HepG2 (cell line): ENCODE data around the gene PSKH1. TPM values are rescaled to one million over a fixed set of nuclear protein-coding genes. Genes with fewer than 3 reads are reported as not detected.

ENCODE experiments used
- AGO2 ChIP-seq: fragments of 200-400 bp; formaldehyde crosslinking; optimal IDR thresholded peaks from 2 replicates; pipeline ENCODE3; 2017; ENCODE audit warnings: mild to moderate bottlenecking, low read depth, low read length, moderate library complexity
- ASH2L ChIP-seq: fragments of 300-600, 200-600 bp; sonication (generic); IDR thresholded peaks from 2 replicates; pipeline ENCODE4 v1.7.0; 2017; ENCODE audit warnings: low read depth, mild to moderate bottlenecking, moderate library complexity, mixed read lengths, low read length; ENCODE audit not compliant: insufficient read length
- BHLHE40 ChIP-seq: IDR thresholded peaks from 2 replicates; pipeline ENCODE4 v1.6.1; 2011; ENCODE audit warnings: low read length, improper control_type of control experiment
- BORCS8-MEF2B ChIP-seq: sonication (generic); formaldehyde crosslinking; IDR thresholded peaks from 2 replicates; pipeline ENCODE4 v1.8.0; 2022; ENCODE audit warnings: mild to moderate bottlenecking, missing genetic modification reagents
- CCDC6 ChIP-seq: sonication (generic); formaldehyde crosslinking; IDR thresholded peaks from 2 replicates; pipeline ENCODE4 v1.8.1; 2022; ENCODE audit warnings: mild to moderate bottlenecking, missing genetic modification reagents, moderate library complexity
- HNRNPLL ChIP-seq: fragments of 200-400 bp; formaldehyde crosslinking; IDR thresholded peaks from 2 replicates; pipeline ENCODE4 v1.6.1; 2017; ENCODE audit warnings: mild to moderate bottlenecking, low read depth, low read length; ENCODE audit not compliant: poor library complexity, severe bottlenecking
- KDM1A ChIP-seq: IDR thresholded peaks from 2 replicates; pipeline ENCODE4 v1.6.1; 2016; ENCODE audit warnings: missing compliant biosample characterization
- MXD4 ChIP-seq: IDR thresholded peaks from 2 replicates; pipeline ENCODE4 v1.6.1; 2016; ENCODE audit warnings: mild to moderate bottlenecking, missing biosample characterization, missing genetic modification reagents
- NPAS2 ChIP-seq: sonication (generic); formaldehyde crosslinking; IDR thresholded peaks from 2 replicates; pipeline ENCODE4 v1.8.0; 2022; ENCODE audit warnings: mild to moderate bottlenecking, missing genetic modification reagents, borderline replicate concordance
- RBM39 ChIP-seq: fragments of 200-400 bp; formaldehyde crosslinking; IDR thresholded peaks from one replicate; pipeline ENCODE4 v1.6.1; 2018; ENCODE audit warnings: antibody characterized with exemption, mild to moderate bottlenecking, low read depth, low read length; ENCODE audit not compliant: poor library complexity, severe bottlenecking
- SOX5 ChIP-seq: IDR thresholded peaks from 2 replicates; pipeline ENCODE4 v1.6.1; 2016; ENCODE audit warnings: borderline replicate concordance
- TFAP4 ChIP-seq: sonication (generic); IDR thresholded peaks from 2 replicates; pipeline ENCODE4 v1.6.1; 2016; ENCODE audit warnings: low read depth, borderline replicate concordance
- THYN1 ChIP-seq: sonication (generic); formaldehyde crosslinking; IDR thresholded peaks from 2 replicates; pipeline ENCODE4 v1.8.1; 2023; ENCODE audit warnings: low read depth, mild to moderate bottlenecking, moderate library complexity, missing genetic modification reagents, borderline replicate concordance
- YEATS4 ChIP-seq: sonication (generic); formaldehyde crosslinking; IDR thresholded peaks from 2 replicates; pipeline ENCODE4 v1.4.0; 2020; ENCODE audit warnings: missing genetic modification reagents, borderline replicate concordance
- ZNF230 ChIP-seq: sonication (generic); formaldehyde crosslinking; IDR thresholded peaks from 2 replicates; pipeline ENCODE4 v1.4.0; 2020; ENCODE audit warnings: mild to moderate bottlenecking, missing genetic modification reagents
- ZNF30 ChIP-seq: sonication (generic); formaldehyde crosslinking; IDR thresholded peaks from 2 replicates; pipeline ENCODE4 v1.5.0; 2020; ENCODE audit warnings: mild to moderate bottlenecking, missing genetic modification reagents
- ZNF563 ChIP-seq: sonication (generic); formaldehyde crosslinking; IDR thresholded peaks from 2 replicates; pipeline ENCODE4 v1.8.0; 2022; ENCODE audit warnings: mild to moderate bottlenecking, moderate library complexity, missing genetic modification reagents
- ZNF775 ChIP-seq: sonication (generic); formaldehyde crosslinking; IDR thresholded peaks from 2 replicates; pipeline ENCODE4 v1.4.0; 2020; ENCODE audit warnings: missing genetic modification reagents, mild to moderate bottlenecking, moderate library complexity, borderline replicate concordance
- polyA plus RNA-seq, 8 experiments: library from polyadenylated mRNA; depleted of rRNA in 3 of 8; stranded (reverse) in 7 of 8; unstranded in 1 of 8; fragments of >200 nt; fragmentation: Illumina TruSeq in 4 of 8; extraction: Trizol in 4 of 8; gene quantifications; 2 replicates each; pipeline versions ENCODE4 v1.2.1 to v1.2.3, GENCODE V29; 2011 to 2016; ENCODE audit warnings: low read depth in 4 of 8, missing spikeins in 1 of 8, mixed read lengths in 1 of 8; ENCODE audit not compliant: insufficient read depth in 1 of 8
- total RNA-seq, 5 experiments: library from RNA; depleted of rRNA; stranded (reverse); fragments of >200 nt; fragmentation: Illumina TruSeq; extraction: Trizol; gene quantifications; 2 replicates each; pipeline ENCODE4 v1.2.3, GENCODE V29; 2016; ENCODE audit warnings: low read depth in 1 of 5
- TF ChIP-seq, protein P1 (sequence below): sonication (generic); formaldehyde crosslinking; IDR thresholded peaks from 2 replicates; pipeline ENCODE4 v1.4.0; 2020; ENCODE audit warnings: missing genetic modification reagents, borderline replicate concordance
- TF ChIP-seq, protein P2 (sequence below): sonication (generic); formaldehyde crosslinking; IDR thresholded peaks from 2 replicates; pipeline ENCODE4 v1.5.0; 2020; ENCODE audit warnings: mild to moderate bottlenecking, missing genetic modification reagents
- TF ChIP-seq, protein P3 (sequence below): sonication (generic); formaldehyde crosslinking; IDR thresholded peaks from 2 replicates; pipeline ENCODE4 v1.5.0; 2020; ENCODE audit warnings: mild to moderate bottlenecking, missing genetic modification reagents, borderline replicate concordance

Gene PSKH1
- total and polyA plus RNA-seq, 2 of the 13 experiments (the other 11 are each of a cell fraction or from before 2014, with no cell fraction given): 8.4 to 19.1 TPM

- TF ChIP-seq, protein P1, sequence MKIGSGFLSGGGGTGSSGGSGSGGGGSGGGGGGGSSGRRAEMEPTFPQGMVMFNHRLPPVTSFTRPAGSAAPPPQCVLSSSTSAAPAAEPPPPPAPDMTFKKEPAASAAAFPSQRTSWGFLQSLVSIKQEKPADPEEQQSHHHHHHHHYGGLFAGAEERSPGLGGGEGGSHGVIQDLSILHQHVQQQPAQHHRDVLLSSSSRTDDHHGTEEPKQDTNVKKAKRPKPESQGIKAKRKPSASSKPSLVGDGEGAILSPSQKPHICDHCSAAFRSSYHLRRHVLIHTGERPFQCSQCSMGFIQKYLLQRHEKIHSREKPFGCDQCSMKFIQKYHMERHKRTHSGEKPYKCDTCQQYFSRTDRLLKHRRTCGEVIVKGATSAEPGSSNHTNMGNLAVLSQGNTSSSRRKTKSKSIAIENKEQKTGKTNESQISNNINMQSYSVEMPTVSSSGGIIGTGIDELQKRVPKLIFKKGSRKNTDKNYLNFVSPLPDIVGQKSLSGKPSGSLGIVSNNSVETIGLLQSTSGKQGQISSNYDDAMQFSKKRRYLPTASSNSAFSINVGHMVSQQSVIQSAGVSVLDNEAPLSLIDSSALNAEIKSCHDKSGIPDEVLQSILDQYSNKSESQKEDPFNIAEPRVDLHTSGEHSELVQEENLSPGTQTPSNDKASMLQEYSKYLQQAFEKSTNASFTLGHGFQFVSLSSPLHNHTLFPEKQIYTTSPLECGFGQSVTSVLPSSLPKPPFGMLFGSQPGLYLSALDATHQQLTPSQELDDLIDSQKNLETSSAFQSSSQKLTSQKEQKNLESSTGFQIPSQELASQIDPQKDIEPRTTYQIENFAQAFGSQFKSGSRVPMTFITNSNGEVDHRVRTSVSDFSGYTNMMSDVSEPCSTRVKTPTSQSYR (CRISPR knock-in tag): no peak
- TF ChIP-seq KDM1A (no peak), THYN1 (CRISPR knock-in tag) (no peak), YEATS4 (CRISPR knock-in tag) (no peak), MXD4 (no peak), HNRNPLL (no peak), BHLHE40 (no peak), NPAS2 (CRISPR knock-in tag) (no peak), ZNF230 (CRISPR knock-in tag) (no peak), RBM39 (no peak), AGO2 (no peak), CCDC6 (CRISPR knock-in tag) (no peak), TFAP4 (no peak), ZNF30 (CRISPR knock-in tag) (0 out of 2 replicates have a peak, but pooled peaks have one; percentile 23), SOX5 (no peak), ASH2L (no peak), BORCS8-MEF2B (no peak), ZNF563 (no peak), ZNF775 (CRISPR knock-in tag) (no peak)
- TF ChIP-seq, protein P2, sequence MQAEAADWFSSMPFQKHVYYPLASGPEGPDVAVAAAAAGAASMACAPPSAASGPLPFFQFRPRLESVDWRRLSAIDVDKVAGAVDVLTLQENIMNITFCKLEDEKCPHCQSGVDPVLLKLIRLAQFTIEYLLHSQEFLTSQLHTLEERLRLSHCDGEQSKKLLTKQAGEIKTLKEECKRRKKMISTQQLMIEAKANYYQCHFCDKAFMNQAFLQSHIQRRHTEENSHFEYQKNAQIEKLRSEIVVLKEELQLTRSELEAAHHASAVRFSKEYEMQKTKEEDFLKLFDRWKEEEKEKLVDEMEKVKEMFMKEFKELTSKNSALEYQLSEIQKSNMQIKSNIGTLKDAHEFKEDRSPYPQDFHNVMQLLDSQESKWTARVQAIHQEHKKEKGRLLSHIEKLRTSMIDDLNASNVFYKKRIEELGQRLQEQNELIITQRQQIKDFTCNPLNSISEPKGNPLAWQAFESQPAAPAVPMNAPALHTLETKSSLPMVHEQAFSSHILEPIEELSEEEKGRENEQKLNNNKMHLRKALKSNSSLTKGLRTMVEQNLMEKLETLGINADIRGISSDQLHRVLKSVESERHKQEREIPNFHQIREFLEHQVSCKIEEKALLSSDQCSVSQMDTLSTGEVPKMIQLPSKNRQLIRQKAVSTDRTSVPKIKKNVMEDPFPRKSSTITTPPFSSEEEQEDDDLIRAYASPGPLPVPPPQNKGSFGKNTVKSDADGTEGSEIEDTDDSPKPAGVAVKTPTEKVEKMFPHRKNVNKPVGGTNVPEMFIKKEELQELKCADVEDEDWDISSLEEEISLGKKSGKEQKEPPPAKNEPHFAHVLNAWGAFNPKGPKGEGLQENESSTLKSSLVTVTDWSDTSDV: peak; percentile 96; the same call in 1 of the 2 replicates
- TF ChIP-seq, protein P3, sequence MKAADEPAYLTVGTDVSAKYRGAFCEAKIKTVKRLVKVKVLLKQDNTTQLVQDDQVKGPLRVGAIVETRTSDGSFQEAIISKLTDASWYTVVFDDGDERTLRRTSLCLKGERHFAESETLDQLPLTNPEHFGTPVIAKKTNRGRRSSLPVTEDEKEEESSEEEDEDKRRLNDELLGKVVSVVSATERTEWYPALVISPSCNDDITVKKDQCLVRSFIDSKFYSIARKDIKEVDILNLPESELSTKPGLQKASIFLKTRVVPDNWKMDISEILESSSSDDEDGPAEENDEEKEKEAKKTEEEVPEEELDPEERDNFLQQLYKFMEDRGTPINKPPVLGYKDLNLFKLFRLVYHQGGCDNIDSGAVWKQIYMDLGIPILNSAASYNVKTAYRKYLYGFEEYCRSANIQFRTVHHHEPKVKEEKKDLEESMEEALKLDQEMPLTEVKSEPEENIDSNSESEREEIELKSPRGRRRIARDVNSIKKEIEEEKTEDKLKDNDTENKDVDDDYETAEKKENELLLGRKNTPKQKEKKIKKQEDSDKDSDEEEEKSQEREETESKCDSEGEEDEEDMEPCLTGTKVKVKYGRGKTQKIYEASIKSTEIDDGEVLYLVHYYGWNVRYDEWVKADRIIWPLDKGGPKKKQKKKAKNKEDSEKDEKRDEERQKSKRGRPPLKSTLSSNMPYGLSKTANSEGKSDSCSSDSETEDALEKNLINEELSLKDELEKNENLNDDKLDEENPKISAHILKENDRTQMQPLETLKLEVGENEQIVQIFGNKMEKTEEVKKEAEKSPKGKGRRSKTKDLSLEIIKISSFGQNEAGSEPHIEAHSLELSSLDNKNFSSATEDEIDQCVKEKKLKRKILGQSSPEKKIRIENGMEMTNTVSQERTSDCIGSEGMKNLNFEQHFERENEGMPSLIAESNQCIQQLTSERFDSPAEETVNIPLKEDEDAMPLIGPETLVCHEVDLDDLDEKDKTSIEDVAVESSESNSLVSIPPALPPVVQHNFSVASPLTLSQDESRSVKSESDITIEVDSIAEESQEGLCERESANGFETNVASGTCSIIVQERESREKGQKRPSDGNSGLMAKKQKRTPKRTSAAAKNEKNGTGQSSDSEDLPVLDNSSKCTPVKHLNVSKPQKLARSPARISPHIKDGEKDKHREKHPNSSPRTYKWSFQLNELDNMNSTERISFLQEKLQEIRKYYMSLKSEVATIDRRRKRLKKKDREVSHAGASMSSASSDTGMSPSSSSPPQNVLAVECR (CRISPR knock-in tag): no peak
Observed at GRCh38 chr16:67935101-67935401, 42.0 kb downstream of the PSKH1 start (continued).
